ENCODE data around the gene CLSTN1. TPM values are rescaled to one million over a fixed set of nuclear protein-coding genes. Genes with fewer than 3 reads are reported as not detected.

The CLSTN1 gene
- total and polyA plus RNA-seq, 2 experiments from 2014 or later = 56.8 to 67.8 TPM

DNA sequence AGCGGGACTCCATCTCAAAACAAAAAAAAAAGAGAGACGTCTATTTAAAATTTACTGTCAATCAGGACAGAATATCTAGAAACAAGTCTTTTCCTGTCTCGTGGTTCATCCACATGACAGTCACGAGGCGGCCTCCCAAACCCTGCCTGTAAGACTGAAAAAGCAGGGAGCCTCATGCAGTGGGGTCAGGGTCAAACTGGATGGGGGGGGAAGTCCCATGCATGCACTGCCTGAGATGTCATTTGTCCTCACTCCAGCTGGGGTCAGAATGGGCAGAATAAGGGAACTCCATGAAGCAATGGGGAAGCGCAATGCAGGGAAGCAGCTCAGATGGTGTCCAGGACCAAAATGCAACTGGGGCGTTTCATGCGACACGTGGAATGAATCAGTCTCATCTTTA, 86.7 kb downstream of the CLSTN1 start:
- Histone ChIP-seq H3K79me2 (ENCODE audit: insufficient read depth) (no peaks in the 10 kb centered on the region), H2AFZ (no peak overlapping the region), H3K27ac (no peak overlapping the region), H3K9me2 (ENCODE audit: insufficient read depth) (no peaks in the 10 kb centered on the region), H3K9me3 (ENCODE audit: low read depth) (no peaks in the 10 kb centered on the region), H3K27me3 (replicated peaks; ENCODE audit: insufficient read depth) (no peaks in the 10 kb centered on the region), H4K20me1 (ENCODE audit: insufficient read depth) (no peaks in the 10 kb centered on the region), H3K9ac (no peak overlapping the region), H3K4me1 (ENCODE audit: insufficient read depth) (no peaks in the 10 kb centered on the region), H3K36me3 (ENCODE audit: low read depth) (peaks cover 10% of the 10 kb centered on the region; the same call in 1 of the 2 replicates), H3F3A (ENCODE audit: insufficient read depth) (no peaks in the 10 kb centered on the region), H3K4me2 (ENCODE audit: unreplicated experiment) (no peak overlapping the region), H3K4me3 (no peak overlapping the region)
- in situ Hi-C loops (cut with MboI) = no loop called here
- TF ChIP-seq EZH2phosphoT487 (IDR thresholded peaks at IDR 0.05; ENCODE audit: insufficient read depth, low read depth) = no peak
- no peak for TF ChIP-seq EZH2 (IDR thresholded peaks at IDR 0.05; ENCODE audit: insufficient read depth, poor library complexity, severe bottlenecking)
- 89 to 90% methylated on average over 9 of the region's 9 CpGs for WGBS, 2 experiments (ENCODE audit: low coverage in 1 of 2, low lambda C conversion rate in 2 of 2, missing lambda C conversion rate in 2 of 2)
- no peak for DNase-seq

DNA sequence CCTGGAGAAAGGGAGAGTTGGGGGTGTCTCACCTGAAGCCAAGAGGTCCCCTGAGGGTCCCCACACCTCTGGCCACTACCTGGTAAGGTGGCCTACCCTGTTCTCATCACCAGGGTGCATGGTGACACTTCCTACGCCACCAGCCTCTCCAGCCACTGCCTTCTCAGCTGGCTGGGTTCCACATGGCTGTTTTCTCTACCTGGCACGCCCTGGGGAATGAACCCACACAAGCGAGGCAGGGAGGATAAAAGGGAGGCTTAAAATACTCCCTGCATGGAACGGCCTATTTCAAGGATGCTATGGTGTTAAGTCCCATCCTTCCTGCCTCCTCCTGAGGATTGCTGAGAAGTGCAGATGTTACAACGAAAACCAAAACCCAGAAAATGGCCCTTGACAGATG, 87.5 kb downstream of the CLSTN1 start:
- Histone ChIP-seq H3K79me2 (ENCODE audit: insufficient read depth) (no peaks in the 10 kb centered on the region), H3K9me2 (ENCODE audit: insufficient read depth) (no peaks in the 10 kb centered on the region), H3K4me1 (ENCODE audit: insufficient read depth) (no peaks in the 10 kb centered on the region), H3K36me3 (ENCODE audit: low read depth) (peaks cover 12% of the 10 kb centered on the region; the same call in 1 of the 2 replicates), H3K9me3 (ENCODE audit: low read depth) (no peaks in the 10 kb centered on the region), H2AFZ (no peak overlapping the region), H3K4me3 (no peak overlapping the region), H3F3A (ENCODE audit: insufficient read depth) (no peaks in the 10 kb centered on the region), H3K27me3 (replicated peaks; ENCODE audit: insufficient read depth) (no peaks in the 10 kb centered on the region), H4K20me1 (ENCODE audit: insufficient read depth) (no peaks in the 10 kb centered on the region), H3K9ac (no peak overlapping the region), H3K27ac (no peak overlapping the region), H3K4me2 (ENCODE audit: unreplicated experiment) (no peak overlapping the region)
- in situ Hi-C loops (cut with MboI) = no loop called here
- WGBS, 2 experiments (ENCODE audit: low coverage in 1 of 2, low lambda C conversion rate in 2 of 2, missing lambda C conversion rate in 2 of 2) = 96 to 100% methylated on average over 5 of the region's 5 CpGs
- TF ChIP-seq EZH2phosphoT487 (IDR thresholded peaks at IDR 0.05; ENCODE audit: insufficient read depth, low read depth) = no peak
- TF ChIP-seq EZH2 (IDR thresholded peaks at IDR 0.05; ENCODE audit: insufficient read depth, poor library complexity, severe bottlenecking) = no peak
- DNase-seq = no peak

- H3K27ac ChIP-seq = no peak overlapping the region
- no peak for TF ChIP-seq EZH2 (IDR thresholded peaks at IDR 0.05; ENCODE audit: insufficient read depth, poor library complexity, severe bottlenecking)
- no peak for TF ChIP-seq EZH2phosphoT487 (IDR thresholded peaks at IDR 0.05; ENCODE audit: insufficient read depth, low read depth)
- no peaks in the 10 kb centered on the region for H3K9me3 ChIP-seq (ENCODE audit: low read depth)
- H3K79me2 ChIP-seq (ENCODE audit: insufficient read depth) = no peaks in the 10 kb centered on the region
- no peaks in the 10 kb centered on the region for H3K4me1 ChIP-seq (ENCODE audit: insufficient read depth)
- H3K27me3 ChIP-seq (replicated peaks; ENCODE audit: insufficient read depth) = no peaks in the 10 kb centered on the region
- no peak for DNase-seq
- WGBS, 2 experiments (ENCODE audit: low coverage in 1 of 2, low lambda C conversion rate in 2 of 2, missing lambda C conversion rate in 2 of 2) = 92 to 94% methylated on average over 19 of the region's 19 CpGs
- H4K20me1 ChIP-seq (ENCODE audit: insufficient read depth) = no peaks in the 10 kb centered on the region
- H3K36me3 ChIP-seq (ENCODE audit: low read depth) = peaks cover 15% of the 10 kb centered on the region; the same call in 1 of the 2 replicates
- no peaks in the 10 kb centered on the region for H3F3A ChIP-seq (ENCODE audit: insufficient read depth)
- H3K9me2 ChIP-seq (ENCODE audit: insufficient read depth) = no peaks in the 10 kb centered on the region
- H2AFZ ChIP-seq = no peak overlapping the region
- no peak overlapping the region for H3K4me3 ChIP-seq
- H3K9ac ChIP-seq = no peak overlapping the region
- no peak overlapping the region for H3K4me2 ChIP-seq (ENCODE audit: unreplicated experiment)
- in situ Hi-C loops (cut with MboI) = no loop called here
Observed at GRCh38 chr1:9735800-9736199, 88.0 kb downstream of the CLSTN1 start.

GRCh38 chr1:9733160-9733789, 90.5 kb downstream of the CLSTN1 start:
- no peaks in the 10 kb centered on the region for H3F3A ChIP-seq (ENCODE audit: insufficient read depth)
- no peak overlapping the region for H3K9ac ChIP-seq
- 98 to 99% methylated on average over 14 of the region's 14 CpGs for WGBS, 2 experiments (ENCODE audit: low coverage in 1 of 2, low lambda C conversion rate in 2 of 2, missing lambda C conversion rate in 2 of 2)
- no peak overlapping the region for H3K4me3 ChIP-seq
- H3K79me2 ChIP-seq (ENCODE audit: insufficient read depth) = no peaks in the 10 kb centered on the region
- H3K36me3 ChIP-seq (ENCODE audit: low read depth) = peaks cover 15% of the 10 kb centered on the region; the same call in 1 of the 2 replicates
- H3K4me2 ChIP-seq (ENCODE audit: unreplicated experiment) = no peak overlapping the region
- H3K9me3 ChIP-seq (ENCODE audit: low read depth) = no peaks in the 10 kb centered on the region
- no peak overlapping the region for H2AFZ ChIP-seq
- no peaks in the 10 kb centered on the region for H3K27me3 ChIP-seq (replicated peaks; ENCODE audit: insufficient read depth)
- TF ChIP-seq EZH2phosphoT487 (IDR thresholded peaks at IDR 0.05; ENCODE audit: insufficient read depth, low read depth) (no peak), EZH2 (IDR thresholded peaks at IDR 0.05; ENCODE audit: insufficient read depth, poor library complexity, severe bottlenecking) (no peak)
- no peak overlapping the region for H3K27ac ChIP-seq
- H4K20me1 ChIP-seq (ENCODE audit: insufficient read depth) = no peaks in the 10 kb centered on the region
- H3K9me2 ChIP-seq (ENCODE audit: insufficient read depth) = no peaks in the 10 kb centered on the region
- H3K4me1 ChIP-seq (ENCODE audit: insufficient read depth) = no peaks in the 10 kb centered on the region
- no peak for DNase-seq
- in situ Hi-C loops (cut with MboI) = no loop called here
